LHCN-M2 (cell line): ENCODE data around the gene DQX1. TPM values are rescaled to one million over a fixed set of nuclear protein-coding genes. Genes with fewer than 3 reads are reported as not detected.
A peak's percentile ranks its signal among the peaks of the same experiment; 100 is the strongest.

ENCODE experiments used
- DNase-seq: peaks from one replicate; pipeline ENCODE4 v3.0.0-alpha.2; 2012; ENCODE audit warnings: low read depth
- total RNA-seq: library from RNA; depleted of rRNA; stranded (reverse); fragments of >200 nt; gene quantifications from 2 replicates; pipeline ENCODE4 v1.2.3, GENCODE V29; 2014

The DQX1 gene
- total RNA-seq, 1 experiment from 2014 or later: not detected

DNA sequence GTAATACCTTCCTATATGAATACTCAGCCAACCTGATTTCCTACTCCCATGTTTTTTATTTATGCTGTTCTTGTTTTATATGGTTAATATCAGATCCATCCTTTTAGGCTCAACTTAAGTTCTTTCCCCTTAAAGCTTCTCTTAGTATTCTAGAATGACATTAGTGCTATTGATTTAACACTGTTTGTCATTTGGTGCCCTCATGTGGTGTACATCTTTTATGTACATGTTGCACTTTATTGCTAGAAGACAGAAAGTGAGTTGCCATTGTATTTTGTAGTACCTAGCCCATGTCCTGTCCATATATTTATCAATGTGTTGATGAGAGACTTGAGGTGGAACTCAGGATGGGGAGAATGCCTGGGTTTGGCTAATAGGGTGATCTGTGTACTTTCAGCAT, 6.2 kb upstream of the DQX1 start:
- DNase-seq: peak; percentile 57

DNA sequence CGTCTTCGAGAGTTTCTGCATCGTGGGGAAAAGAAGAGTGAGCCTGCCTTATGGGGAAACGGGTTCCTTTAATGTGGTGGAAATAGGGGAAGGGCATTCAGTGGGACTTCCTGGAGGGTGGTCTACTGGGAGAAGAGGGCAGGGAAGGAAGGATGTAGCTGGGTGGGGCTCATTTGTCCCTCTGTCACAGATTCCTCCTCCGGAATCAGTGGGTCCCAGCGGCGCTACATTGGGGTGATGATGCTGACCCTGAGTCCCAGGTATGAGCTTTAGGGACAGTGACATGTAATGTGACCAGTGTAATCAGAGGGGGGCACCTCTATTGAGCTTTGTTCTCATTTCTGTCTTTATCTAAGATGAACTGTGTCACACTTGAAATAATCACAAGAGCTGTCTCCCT, 5.6 kb upstream of the DQX1 start:
- no peak for DNase-seq

GRCh38 chr2:74530239-74531187, 4.5 kb upstream of the DQX1 start:
- DNase-seq: peak; percentile 31

DNA sequence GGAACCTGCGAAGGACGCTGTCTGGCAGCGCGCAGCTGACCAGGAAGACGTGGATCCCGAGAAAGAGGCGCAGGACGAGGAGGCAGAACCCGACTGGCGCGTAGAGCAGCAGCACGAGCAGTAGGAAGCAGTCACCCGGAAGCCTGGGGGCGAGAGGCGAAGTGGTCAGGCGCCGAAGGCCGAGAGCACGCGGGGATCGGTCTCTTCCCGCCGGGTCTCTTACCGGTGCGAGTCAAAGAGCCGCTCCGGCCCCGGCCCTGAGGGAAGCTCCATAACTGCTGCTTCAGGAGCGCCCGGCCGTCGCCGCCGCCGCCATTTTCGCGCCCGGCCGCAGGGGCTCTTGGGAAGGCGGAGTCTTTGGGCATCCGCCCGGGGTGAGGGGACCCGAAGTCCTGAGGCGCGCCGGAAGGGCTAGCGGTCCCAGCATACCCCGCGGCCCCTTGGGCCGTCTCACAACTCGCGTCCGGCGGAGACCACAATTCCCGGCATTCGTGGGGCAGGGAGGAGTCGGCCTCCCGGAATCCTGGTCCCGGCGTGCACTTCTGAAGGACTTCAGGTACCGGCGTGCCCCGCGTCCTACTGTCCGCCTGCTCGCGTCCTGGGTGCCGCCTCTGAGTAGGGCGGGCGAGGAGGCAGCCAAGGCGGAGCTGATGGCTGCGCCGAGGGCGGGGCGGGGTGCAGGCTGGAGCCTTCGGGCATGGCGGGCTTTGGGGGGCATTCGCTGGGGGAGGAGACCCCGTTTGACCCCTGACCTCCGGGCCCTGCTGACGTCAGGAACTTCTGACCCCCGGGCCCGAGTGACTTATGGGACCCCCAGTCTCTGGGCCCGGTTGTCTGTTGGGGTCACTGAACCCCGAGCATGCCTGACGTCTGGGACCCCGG, 3.6 kb upstream of the DQX1 start, which contains the start of the genes AUP1 and HTRA2:
AUP1 (minus strand) TSS at position 350 of the 882 bp plus-strand sequence; CDS start at position 273, 77 bp downstream.
HTRA2 (plus strand) TSS at position 577 of the 882 bp plus-strand sequence; CDS start at position 651, 74 bp downstream.
- peak; percentile 99 for DNase-seq

- DNase-seq: no peak
Observed at GRCh38 chr2:74528600-74529356, 2.7 kb upstream of the DQX1 start.

DNA sequence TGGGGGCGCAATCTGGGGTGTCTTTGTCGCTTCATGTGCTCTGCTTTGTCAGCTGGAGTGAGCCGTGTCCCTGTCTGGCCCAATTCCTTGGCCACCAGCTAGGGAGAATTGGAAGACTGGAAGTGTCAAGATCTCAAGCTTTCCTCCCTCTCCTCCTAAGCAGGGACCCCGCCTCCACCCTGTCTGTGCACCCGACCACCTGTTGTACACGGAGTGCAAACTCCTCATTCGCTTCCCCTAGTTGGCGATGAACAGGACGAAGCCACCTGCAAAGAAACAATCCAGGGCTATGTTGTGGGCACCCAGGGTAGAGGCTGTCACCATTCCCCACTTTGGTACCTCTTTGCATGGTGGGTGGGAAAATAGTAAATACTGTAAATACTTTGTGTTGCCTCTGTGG, 1.7 kb upstream of the DQX1 start:
- DNase-seq: no peak

DNA sequence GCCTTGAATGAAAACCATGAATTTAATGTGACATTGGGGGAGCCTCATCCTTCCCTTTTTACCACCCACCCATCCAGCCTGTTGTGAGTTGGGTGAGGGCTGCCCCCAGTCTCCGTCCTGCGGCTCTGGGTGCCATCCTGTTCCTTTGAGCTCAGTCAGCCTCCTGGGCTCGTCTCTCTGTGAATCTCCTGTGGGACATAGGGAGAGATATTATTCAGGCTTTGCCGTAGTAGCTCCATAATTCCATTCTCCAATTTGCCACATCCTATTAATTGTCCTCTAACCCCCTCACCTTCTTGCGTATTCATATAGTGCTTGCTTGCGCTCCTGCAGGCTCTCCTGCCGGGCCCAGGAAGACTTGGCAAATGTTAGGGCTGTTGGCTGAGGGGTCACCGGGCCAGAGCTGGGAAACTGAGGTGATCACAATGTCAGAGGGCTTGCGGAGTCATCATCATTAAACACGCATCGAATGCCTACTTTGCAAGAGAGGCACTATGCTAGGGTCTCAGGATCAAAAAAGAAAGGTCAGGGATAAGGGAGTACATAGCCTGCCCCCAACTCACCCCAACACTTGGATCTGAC, 709 bp upstream of the DQX1 start:
- DNase-seq: no peak

DNA sequence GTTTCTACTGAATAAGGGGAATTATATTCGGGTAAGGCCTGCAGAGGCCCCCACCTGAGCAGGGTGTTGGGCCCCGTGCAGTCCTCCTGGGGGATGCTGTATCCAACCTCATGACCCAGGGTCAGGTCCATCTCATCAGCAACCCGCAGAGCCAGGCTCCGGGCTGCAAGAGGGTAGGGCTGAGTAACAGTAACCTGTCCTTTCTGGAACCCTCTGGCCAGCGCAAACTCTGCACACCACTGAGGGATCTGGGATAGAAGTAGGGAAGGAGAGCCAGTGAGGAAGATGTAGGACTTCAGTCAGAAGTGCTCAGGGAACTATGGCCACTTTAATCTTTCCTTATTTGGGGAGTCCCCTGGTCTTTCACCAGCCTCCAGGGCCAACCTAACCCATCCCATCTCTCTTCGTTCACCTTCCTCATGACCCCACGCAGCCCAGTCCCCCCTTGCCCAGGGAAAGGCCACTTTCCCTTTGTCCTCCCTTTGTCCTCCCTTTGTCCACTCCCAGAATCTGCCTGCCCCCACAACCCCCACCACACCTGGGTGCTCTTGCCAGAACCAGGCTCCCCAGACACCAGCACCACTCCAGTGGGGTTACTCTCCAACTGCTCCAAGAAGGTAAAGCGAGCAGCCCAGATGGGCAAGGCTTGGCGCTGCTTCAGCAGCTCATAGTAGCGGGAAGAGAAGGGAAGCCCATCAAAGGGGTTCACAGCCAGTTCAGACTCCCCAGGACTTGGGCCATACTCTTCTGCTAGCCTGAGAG, 895 bp downstream of the DQX1 start:
- DNase-seq: no peak

DNA sequence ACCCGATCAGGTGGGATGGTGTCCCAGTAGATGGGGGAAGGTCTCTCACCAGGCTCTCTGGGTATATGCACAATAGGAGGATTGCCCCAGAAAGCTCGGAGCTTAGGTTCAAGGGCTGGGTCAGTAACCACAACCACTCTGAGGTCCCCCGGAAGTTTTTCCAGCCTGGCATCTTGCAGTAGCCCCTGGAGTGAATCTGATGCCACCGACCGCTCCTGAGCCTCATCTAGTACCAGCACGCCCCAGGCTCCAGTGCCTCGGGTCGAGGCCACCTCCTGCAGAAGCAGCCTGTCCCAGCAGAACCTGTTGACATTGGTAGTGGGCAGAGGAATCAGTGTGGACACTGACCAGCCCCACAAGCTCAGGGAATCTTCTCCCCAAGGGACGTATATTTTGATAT, 2.0 kb downstream of the DQX1 start:
- no peak for DNase-seq

DNA sequence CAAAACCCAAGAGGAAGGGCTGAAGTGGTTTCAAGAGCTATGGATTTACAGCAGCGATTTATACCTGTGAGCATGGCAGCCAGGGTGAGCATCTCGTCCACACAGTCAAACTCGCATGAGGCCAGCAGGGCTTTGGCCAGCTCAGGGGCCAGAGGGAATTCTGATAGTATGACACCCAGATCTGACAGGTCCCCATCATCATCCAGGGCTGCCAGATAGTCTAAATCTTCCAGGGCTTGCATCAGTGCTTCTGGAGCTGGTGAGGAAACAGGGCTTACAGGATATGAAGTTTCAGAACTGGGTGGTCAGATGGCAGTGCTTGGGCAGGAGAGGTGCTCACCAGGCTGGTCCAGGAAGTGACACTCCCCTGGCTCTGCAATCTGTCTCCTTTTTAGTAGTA, 3.5 kb downstream of the DQX1 start:
- no peak for DNase-seq

DNA sequence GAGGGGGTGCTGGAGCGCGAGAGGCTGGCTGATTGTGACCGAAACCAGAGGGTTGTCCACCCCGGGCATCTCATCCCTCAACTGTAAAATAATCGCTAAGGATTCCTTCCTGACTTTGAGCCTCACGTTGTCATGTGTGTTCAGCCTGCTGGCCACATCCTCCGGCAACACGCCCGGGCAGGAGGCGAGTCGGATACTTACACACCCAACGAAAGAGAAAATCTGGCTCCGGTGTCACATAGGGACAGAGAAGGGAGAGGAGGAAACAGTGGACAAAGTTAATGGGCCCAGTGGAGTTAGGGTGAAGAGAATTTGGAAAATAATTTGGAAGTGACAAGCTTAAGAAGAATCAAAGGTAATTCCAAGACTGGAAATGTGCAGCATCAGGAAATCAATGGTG, 9.4 kb downstream of the DQX1 start:
- no peak for DNase-seq

DNA sequence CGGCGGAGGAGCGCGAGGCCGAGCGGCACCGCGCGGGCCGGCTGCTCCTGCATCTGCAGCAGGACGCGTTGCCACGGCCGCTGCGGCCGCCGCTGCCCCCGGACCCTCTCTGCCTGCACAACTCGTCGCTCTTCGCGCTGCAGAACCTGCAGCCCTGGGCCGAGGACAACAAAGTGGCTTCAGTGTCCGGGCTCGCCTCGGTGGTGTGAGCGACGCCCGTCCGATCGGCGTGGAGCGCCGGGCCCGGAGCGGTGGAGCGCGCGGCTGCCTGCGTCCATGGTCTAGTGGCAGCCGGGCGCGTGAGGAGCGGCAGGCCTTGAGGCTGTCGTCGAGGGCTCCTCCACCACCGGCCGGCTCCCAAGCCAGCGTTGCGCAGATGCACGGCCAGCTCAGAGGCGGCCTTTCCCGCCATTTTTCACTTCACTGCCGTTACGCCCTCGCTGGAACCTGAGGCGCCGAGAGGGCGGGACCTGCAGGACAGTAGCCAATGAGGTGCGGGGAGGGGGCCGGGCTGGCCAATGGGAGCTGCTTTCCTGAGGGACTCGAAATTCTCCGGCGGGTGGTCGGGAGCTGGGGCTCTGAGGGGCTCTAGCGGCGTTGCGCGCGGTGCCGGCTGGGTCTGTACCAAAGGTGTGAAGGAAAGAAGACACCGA, 9.9 kb downstream of the DQX1 start:
- no peak for DNase-seq

GRCh38 chr2:74515271-74515980, 10.6 kb downstream of the DQX1 start:
- no peak for DNase-seq

- DNase-seq: peak; percentile 16
Observed at GRCh38 chr2:74514368-74515270, 11.4 kb downstream of the DQX1 start, which contains the start of gene TLX2. TLX2 (plus strand) TSS chr2:74514450; CDS start chr2:74514807, 357 bp downstream.

DNA sequence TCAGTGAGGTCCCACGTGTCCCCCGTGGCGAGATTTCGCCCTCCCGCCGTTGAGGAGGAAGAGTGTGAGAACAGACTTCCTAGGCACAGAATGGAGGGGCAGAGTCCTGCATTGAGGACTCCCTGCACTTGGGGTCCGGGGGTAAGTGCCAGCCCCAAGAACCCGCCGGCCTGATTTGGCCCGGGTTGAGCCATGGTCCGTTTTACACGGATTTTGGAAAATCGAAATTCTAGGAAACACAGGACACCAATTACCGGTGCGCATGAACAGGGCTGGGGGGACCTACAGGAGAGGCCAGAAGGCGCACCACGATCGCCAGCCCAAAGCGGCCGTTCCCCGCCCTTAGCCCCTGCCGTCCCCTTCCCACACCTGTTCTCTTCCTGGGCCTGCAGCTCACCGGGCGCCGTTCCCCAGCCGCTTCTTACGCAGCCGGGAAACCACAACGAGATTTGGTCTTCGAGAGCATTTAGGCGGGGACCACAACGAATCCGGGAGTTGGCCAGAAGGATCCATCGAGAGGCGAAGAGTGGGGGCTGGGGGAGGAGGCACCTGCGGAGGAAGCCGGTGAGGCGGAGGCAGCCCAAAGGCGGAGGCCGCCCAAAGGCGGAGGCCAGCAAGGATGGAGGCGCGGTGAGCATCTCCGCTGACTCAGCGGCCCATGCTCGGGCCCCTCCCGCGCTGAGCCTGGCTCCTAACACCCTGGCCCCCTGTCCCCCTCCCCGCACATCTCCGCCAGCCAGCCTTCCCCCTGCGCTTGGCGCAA, 12.2 kb downstream of the DQX1 start:
- DNase-seq: no peak

- no peak for DNase-seq
Observed at GRCh38 chr2:74512744-74513604, 13.1 kb downstream of the DQX1 start.
